Endothelial cell of umbilical vein (primary cell): ENCODE data around the gene COL5A1.

Experiments used
- EZH2 ChIP-seq: IDR thresholded peaks from 2 replicates; pipeline ENCODE4 v1.6.1; 2012; ENCODE audit warnings: borderline replicate concordance, low read depth, mild to moderate bottlenecking, moderate library complexity, low read length, inconsistent platforms; ENCODE audit not compliant: severe bottlenecking
- FOS ChIP-seq: IDR thresholded peaks from 2 replicates; pipeline ENCODE4 v1.6.1; 2011; ENCODE audit warnings: mild to moderate bottlenecking, low read length, moderate library complexity, borderline replicate concordance; ENCODE audit not compliant: insufficient read depth
- JUN ChIP-seq: IDR thresholded peaks from 2 replicates; pipeline ENCODE4 v1.6.1; 2011; ENCODE audit warnings: borderline replicate concordance, low read depth; ENCODE audit not compliant: insufficient read length, insufficient read depth
- TF ChIP-seq, protein P1 (sequence below), 2 donors: IDR thresholded peaks; 1 replicate in 1 of 2; 2 replicates in 1 of 2; pipeline ENCODE4 v1.5.1; 2011; ENCODE audit warnings: low read length in 2 of 2, mild to moderate bottlenecking in 2 of 2, moderate library complexity in 2 of 2, control low read depth in 1 of 2, inconsistent platforms in 1 of 2, low read depth in 1 of 2; ENCODE audit not compliant: insufficient read depth in 1 of 2; ENCODE audit errors: extremely low read depth in 1 of 2

DNA sequence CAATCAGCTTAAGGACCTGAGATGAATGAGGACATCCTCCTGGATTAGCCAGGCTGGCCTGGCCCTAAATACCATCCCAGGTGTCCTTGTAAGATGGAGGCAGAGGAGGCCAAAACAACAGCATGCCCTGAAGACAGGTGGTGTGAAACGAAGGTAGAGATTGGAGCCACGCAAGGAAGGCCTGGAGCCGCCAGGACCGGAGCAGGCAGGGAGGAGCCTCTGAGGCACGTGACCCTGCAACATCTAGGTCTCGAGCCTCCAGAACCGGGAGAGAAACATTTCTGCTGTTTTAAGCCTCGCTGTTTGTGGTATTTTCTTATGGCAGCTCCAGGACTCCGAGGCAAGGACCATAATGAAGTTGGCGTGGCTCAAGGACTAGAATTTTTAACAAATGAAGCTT, 9.7 kb upstream of the COL5A1 start:
- TF ChIP-seq, protein P1, sequence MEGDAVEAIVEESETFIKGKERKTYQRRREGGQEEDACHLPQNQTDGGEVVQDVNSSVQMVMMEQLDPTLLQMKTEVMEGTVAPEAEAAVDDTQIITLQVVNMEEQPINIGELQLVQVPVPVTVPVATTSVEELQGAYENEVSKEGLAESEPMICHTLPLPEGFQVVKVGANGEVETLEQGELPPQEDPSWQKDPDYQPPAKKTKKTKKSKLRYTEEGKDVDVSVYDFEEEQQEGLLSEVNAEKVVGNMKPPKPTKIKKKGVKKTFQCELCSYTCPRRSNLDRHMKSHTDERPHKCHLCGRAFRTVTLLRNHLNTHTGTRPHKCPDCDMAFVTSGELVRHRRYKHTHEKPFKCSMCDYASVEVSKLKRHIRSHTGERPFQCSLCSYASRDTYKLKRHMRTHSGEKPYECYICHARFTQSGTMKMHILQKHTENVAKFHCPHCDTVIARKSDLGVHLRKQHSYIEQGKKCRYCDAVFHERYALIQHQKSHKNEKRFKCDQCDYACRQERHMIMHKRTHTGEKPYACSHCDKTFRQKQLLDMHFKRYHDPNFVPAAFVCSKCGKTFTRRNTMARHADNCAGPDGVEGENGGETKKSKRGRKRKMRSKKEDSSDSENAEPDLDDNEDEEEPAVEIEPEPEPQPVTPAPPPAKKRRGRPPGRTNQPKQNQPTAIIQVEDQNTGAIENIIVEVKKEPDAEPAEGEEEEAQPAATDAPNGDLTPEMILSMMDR (IDR thresholded peaks at IDR 0.05; ENCODE audit: extremely low read depth in 1 of 2, insufficient read depth in 1 of 2, low read depth in 1 of 2, low read length in 2 of 2) = no peak
- TF ChIP-seq FOS = no peak
- no peak for TF ChIP-seq JUN
- TF ChIP-seq EZH2 = no peak
